H9 (cell line): ENCODE results near the gene DDX46. TPM values are rescaled to one million over a fixed set of nuclear protein-coding genes. Genes with fewer than 3 reads are reported as not detected.

ENCODE experiments used
- DNase-seq: peaks from one replicate; pipeline ENCODE4 v3.0.0-alpha.2; 2017
- H2AFZ ChIP-seq: one replicate; pipeline ENCODE4 v1.6.1; 2013; ENCODE audit warnings: mild to moderate bottlenecking, low read length, control low read depth, moderate library complexity
- H2AK5ac ChIP-seq: 2 replicates; pipeline ENCODE4 v1.6.1; 2013; ENCODE audit warnings: low read length, control low read depth, mixed read lengths; ENCODE audit not compliant: insufficient read length
- H2BK120ac ChIP-seq: one replicate; pipeline ENCODE4 v1.6.1; 2013; ENCODE audit warnings: low read depth, mild to moderate bottlenecking, low read length, control low read depth, inconsistent platforms; ENCODE audit not compliant: poor library complexity, severe bottlenecking
- H2BK12ac ChIP-seq: 2 replicates; pipeline ENCODE4 v1.6.1; 2013; ENCODE audit warnings: low read length, control low read depth, mixed read lengths, low read depth; ENCODE audit not compliant: insufficient read length
- H2BK15ac ChIP-seq: 2 replicates; pipeline ENCODE4 v1.6.1; 2013; ENCODE audit warnings: low read depth, low read length, control low read depth
- H2BK20ac ChIP-seq: one replicate; pipeline ENCODE4 v1.6.1; 2013; ENCODE audit warnings: low read depth, mild to moderate bottlenecking, low read length, control low read depth, inconsistent platforms; ENCODE audit not compliant: poor library complexity, severe bottlenecking
- H2BK5ac ChIP-seq: 2 replicates; pipeline ENCODE4 v1.6.1; 2013; ENCODE audit warnings: low read length, control low read depth, mixed read lengths; ENCODE audit not compliant: insufficient read length
- H3K14ac ChIP-seq: 2 replicates; pipeline ENCODE4 v1.6.1; 2013; ENCODE audit warnings: low read length, control low read depth; ENCODE audit not compliant: insufficient read depth
- H3K18ac ChIP-seq: 2 replicates; pipeline ENCODE4 v1.6.1; 2013; ENCODE audit warnings: low read depth, mild to moderate bottlenecking, mixed read lengths, low read length, control low read depth; ENCODE audit not compliant: insufficient read length
- H3K23ac ChIP-seq: 2 replicates; pipeline ENCODE4 v1.6.1; 2013; ENCODE audit warnings: low read length, control low read depth, mixed read lengths, low read depth; ENCODE audit not compliant: insufficient read length
- H3K23me2 ChIP-seq: 2 replicates; pipeline ENCODE4 v1.6.1; 2013; ENCODE audit warnings: low read depth, mild to moderate bottlenecking, mixed read lengths, low read length, control low read depth; ENCODE audit not compliant: insufficient read length, poor library complexity, severe bottlenecking
- H3K27ac ChIP-seq: 2 replicates; pipeline ENCODE4 v1.5.1; 2013; ENCODE audit warnings: low read length, control low read depth, mixed read lengths, low read depth; ENCODE audit not compliant: insufficient read length
- H3K27me3 ChIP-seq: 2 replicates; pipeline ENCODE4 v1.6.1; 2013; ENCODE audit warnings: low read length, control low read depth, inconsistent platforms; ENCODE audit not compliant: insufficient read depth
- H3K4ac ChIP-seq: 2 replicates; pipeline ENCODE4 v1.6.1; 2013; ENCODE audit warnings: low read depth, mild to moderate bottlenecking, control low read depth, inconsistent platforms, low read length, moderate library complexity
- H3K4me1 ChIP-seq: 2 replicates; pipeline ENCODE4 v1.6.1; 2013; ENCODE audit warnings: low read length, control low read depth, inconsistent platforms; ENCODE audit not compliant: insufficient read depth
- H3K4me2 ChIP-seq: 2 replicates; pipeline ENCODE4 v1.6.1; 2013; ENCODE audit warnings: low read length, control low read depth, mixed read lengths; ENCODE audit not compliant: insufficient read length, insufficient read depth
- H3K56ac ChIP-seq: 2 replicates; pipeline ENCODE4 v1.6.1; 2013; ENCODE audit warnings: low read depth, mild to moderate bottlenecking, mixed read lengths, low read length, control low read depth; ENCODE audit not compliant: insufficient read length
- H3K79me1 ChIP-seq: 2 replicates; pipeline ENCODE4 v1.6.1; 2013; ENCODE audit warnings: low read depth, mild to moderate bottlenecking, moderate library complexity, low read length, control low read depth, inconsistent platforms; ENCODE audit not compliant: insufficient read depth, poor library complexity, severe bottlenecking
- H3K79me2 ChIP-seq: 2 replicates; pipeline ENCODE4 v1.6.1; 2013; ENCODE audit warnings: low read length, control low read depth, inconsistent platforms; ENCODE audit not compliant: insufficient read depth
- H3K9ac ChIP-seq: 2 replicates; pipeline ENCODE4 v1.6.1; 2013; ENCODE audit warnings: low read length, control low read depth, mixed read lengths; ENCODE audit not compliant: insufficient read length; ENCODE audit errors: extremely low read depth
- H3K9me3 ChIP-seq: one replicate; pipeline ENCODE4 v1.6.1; 2013; ENCODE audit warnings: low read depth, low read length, inconsistent platforms; ENCODE audit not compliant: control insufficient read depth
- H3T11ph ChIP-seq: one replicate; pipeline ENCODE4 v1.6.1; 2013; ENCODE audit warnings: mild to moderate bottlenecking, low read length, control low read depth, inconsistent platforms
- H4K20me1 ChIP-seq: one replicate; pipeline ENCODE4 v1.6.1; 2013; ENCODE audit not compliant: control insufficient read depth, insufficient read length, insufficient read depth
- H4K5ac ChIP-seq: 2 replicates; pipeline ENCODE4 v1.6.1; 2013; ENCODE audit warnings: low read depth, mild to moderate bottlenecking, mixed read lengths, low read length, control low read depth; ENCODE audit not compliant: insufficient read length
- H4K8ac ChIP-seq: replicated peaks from 2 replicates; pipeline ENCODE4 v1.6.1; 2013; ENCODE audit warnings: low read length, control low read depth, mixed read lengths, low read depth; ENCODE audit not compliant: insufficient read length
- H4K91ac ChIP-seq: 2 replicates; pipeline ENCODE4 v1.6.1; 2013; ENCODE audit warnings: low read depth, mild to moderate bottlenecking, moderate library complexity, mixed read lengths, low read length, control low read depth; ENCODE audit not compliant: insufficient read length
- H3K27ac Mint-ChIP-seq, 3 experiments: 2 replicates in 2 of 3; 3 replicates in 1 of 3; pipeline ENCODE4 v1.8.0; 2020 to 2021; ENCODE audit warnings: mixed read lengths in 3 of 3, mild to moderate bottlenecking in 1 of 3, moderate library complexity in 1 of 3
- H3K27me3 Mint-ChIP-seq: 2 replicates; pipeline ENCODE4 v1.8.0; 2021; ENCODE audit warnings: low read depth, mild to moderate bottlenecking, moderate library complexity, mixed read lengths
- H3K36me3 Mint-ChIP-seq, 3 experiments: 2 replicates in 2 of 3; 3 replicates in 1 of 3; pipeline ENCODE4 v1.8.0; 2020 to 2021; ENCODE audit warnings: low read depth in 3 of 3, mixed read lengths in 3 of 3; ENCODE audit not compliant: insufficient read depth in 1 of 3
- H3K4me1 Mint-ChIP-seq, 2 experiments: 2 replicates each; pipeline ENCODE4 v1.8.0; 2020; ENCODE audit warnings: mixed read lengths in 2 of 2
- H3K4me3 Mint-ChIP-seq, 2 experiments: 2 replicates in 1 of 2; 3 replicates in 1 of 2; pipeline ENCODE4 v1.8.0; 2020 to 2021; ENCODE audit warnings: mild to moderate bottlenecking in 2 of 2, mixed read lengths in 2 of 2, moderate library complexity in 1 of 2
- H3K9me3 Mint-ChIP-seq, 2 experiments: 2 replicates in 1 of 2; 3 replicates in 1 of 2; pipeline ENCODE4 v1.8.0; 2020; ENCODE audit warnings: mild to moderate bottlenecking in 2 of 2, mixed read lengths in 2 of 2, moderate library complexity in 1 of 2
- CTCF ChIP-seq: fragments of 200-600 bp; sonication (generic); conservative IDR thresholded peaks from 3 replicates; pipeline ENCODE4 v1.8.0; 2021; ENCODE audit warnings: antibody characterized with exemption, mild to moderate bottlenecking
- WGBS: extraction: QIAGEN DNeasy Blood & Tissue Kit; methylation state at CpG from one replicate; pipeline ENCODE4 v1.1.7; 2013; ENCODE audit warnings: missing lambda C conversion rate, low lambda C conversion rate, mixed read lengths; ENCODE audit not compliant: insufficient read length; ENCODE audit errors: extremely low coverage; 5-methylcytosine and 5-hydroxymethylcytosine counted together
- total RNA-seq: library from RNA; stranded (reverse); gene quantifications from 2 replicates; pipeline ENCODE4 v1.2.1, GENCODE V29; 2021

Gene DDX46
- total RNA-seq, 1 experiment from 2014 or later: 90.3 TPM

GRCh38 chr5:134813407-134813806 lies 54.8 kb downstream of the DDX46 start:
- no peak overlapping the region for H3K4me2 ChIP-seq
- no peak overlapping the region for H4K8ac ChIP-seq
- Mint-ChIP-seq H3K4me3 (no peak overlapping the region), H3K9me3 (no peaks in the 10 kb centered on the region), H3K27ac (no peak overlapping the region), H3K27me3 (no peaks in the 10 kb centered on the region), H3K36me3 (peaks cover 34 to 68% (median 65%) of the 10 kb centered on the region in 3 experiments; a peak in 6 of 7 replicates), H3K4me1 (no peaks in the 10 kb centered on the region)
- H3K27ac ChIP-seq: no peak overlapping the region
- H3K79me1 ChIP-seq: peaks cover 3% of the 10 kb centered on the region
- H3K56ac ChIP-seq: no peak overlapping the region
- H2AK5ac ChIP-seq: no peak overlapping the region
- H2BK15ac ChIP-seq: no peak overlapping the region
- H2AFZ ChIP-seq: no peak overlapping the region
- H3K23me2 ChIP-seq: no peaks in the 10 kb centered on the region
- no peaks in the 10 kb centered on the region for H3K9me3 ChIP-seq
- H3T11ph ChIP-seq: no peak overlapping the region
- no peak overlapping the region for H3K23ac ChIP-seq
- no peak overlapping the region for H2BK120ac ChIP-seq
- H3K4me1 ChIP-seq: no peaks in the 10 kb centered on the region
- no peak overlapping the region for H2BK12ac ChIP-seq
- no peaks in the 10 kb centered on the region for H4K20me1 ChIP-seq
- H3K9ac ChIP-seq: no peak overlapping the region
- no peak for DNase-seq
- no peak overlapping the region for H2BK5ac ChIP-seq
- H4K91ac ChIP-seq: no peak overlapping the region
- H4K5ac ChIP-seq: no peak overlapping the region
- H3K79me2 ChIP-seq: no peaks in the 10 kb centered on the region
- no CpG with 5 or more reads among the region's 2 CpGs for WGBS
- no peak for TF ChIP-seq CTCF
- no peak overlapping the region for H3K4ac ChIP-seq
- H3K27me3 ChIP-seq: no peaks in the 10 kb centered on the region
- no peak overlapping the region for H3K18ac ChIP-seq
- no peak overlapping the region for H2BK20ac ChIP-seq
- no peak overlapping the region for H3K14ac ChIP-seq
